ENCODE measurements around the gene MYO9A.

The MYO9A gene

DNA sequence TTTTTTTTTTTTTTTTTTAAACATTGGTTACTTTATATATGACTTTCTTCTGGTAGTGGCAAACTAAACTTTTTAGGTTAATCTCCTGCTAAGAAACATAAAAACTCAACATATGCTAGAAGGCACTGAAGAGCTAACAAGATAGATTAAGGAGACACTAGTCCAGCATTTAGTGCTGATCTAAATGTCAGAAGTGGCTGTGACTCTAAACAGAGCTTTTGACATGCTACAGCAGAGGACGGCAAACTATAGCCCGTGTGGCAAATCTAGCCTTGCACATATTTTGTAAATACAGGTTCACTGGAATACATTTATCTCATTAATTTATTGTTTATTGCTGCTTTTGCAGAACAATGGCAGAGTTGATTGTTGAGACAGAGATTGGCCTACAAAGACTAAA is 287.0 kb downstream of the MYO9A start:
- FAIRE-seq, result no peak

DNA sequence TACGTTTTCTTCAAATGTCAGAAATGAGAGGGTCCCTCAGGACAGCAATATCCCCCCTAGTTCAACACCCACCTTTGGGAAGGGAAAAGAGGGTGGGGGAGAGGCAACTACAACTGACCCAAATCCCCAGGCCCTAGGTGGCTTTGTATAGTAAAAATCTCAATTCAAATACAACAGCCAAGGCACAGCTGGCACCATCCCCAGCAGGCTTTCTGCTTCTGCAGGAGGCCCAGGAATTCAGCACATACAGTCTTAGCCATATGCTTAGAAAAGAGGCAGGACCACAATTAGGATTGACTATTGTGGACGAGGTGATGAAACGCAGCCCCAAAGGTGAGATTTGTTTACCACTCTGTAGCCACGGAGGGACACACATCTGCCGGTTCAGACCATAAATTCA is 291.8 kb downstream of the MYO9A start:
- no peak for FAIRE-seq

DNA sequence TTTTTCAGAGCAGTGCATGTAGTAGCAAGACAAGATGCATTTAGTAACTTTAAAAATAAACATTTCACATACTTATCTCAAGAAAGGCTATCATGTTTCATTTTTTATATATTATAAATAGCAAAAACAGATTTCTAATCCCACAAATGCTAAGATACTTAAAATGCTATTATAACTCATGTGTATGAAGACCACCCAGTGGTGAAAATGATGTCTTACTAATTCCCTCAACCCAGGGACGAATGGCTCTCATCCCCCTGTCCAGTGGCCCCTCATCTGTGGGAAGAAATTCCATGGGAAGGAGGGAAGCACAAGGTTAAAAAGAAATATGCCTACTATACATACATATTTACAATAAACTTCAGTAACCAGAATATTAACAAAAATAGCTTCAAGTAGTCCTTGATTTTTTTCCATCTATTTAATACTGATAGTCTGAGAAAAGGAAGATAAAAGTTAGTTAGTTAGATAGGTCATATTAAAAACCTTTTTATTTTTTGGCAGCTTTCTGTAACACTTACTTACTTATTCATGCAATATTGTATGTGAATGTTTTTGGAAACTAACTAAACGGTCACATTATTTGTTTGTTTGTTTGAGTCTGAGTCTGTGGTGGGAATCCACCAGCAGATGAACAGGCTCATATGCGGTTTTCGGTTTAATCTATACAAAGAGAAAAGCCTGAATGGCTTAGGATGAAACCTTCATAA is 292.8 kb downstream of the MYO9A start:
- FAIRE-seq, result no peak

DNA sequence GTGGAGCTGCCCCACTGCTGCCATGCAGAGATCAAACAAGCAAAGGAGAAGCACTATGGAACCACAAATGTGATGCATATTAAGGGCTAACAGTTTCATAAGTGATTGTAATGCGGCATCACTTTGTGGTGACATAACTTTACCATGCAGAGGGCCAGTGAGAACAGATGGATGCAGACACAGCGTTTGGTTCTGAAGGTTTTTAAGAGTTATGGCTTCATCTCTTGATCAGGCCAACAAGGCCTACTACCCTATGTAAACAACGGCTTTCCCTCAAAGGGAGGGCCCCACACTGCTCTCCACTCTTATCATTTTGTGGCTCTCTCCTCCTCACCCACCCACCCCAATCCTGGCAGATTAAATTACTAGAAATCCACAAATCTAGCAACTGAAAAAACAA is 294.1 kb downstream of the MYO9A start:
- FAIRE-seq, result no peak

DNA sequence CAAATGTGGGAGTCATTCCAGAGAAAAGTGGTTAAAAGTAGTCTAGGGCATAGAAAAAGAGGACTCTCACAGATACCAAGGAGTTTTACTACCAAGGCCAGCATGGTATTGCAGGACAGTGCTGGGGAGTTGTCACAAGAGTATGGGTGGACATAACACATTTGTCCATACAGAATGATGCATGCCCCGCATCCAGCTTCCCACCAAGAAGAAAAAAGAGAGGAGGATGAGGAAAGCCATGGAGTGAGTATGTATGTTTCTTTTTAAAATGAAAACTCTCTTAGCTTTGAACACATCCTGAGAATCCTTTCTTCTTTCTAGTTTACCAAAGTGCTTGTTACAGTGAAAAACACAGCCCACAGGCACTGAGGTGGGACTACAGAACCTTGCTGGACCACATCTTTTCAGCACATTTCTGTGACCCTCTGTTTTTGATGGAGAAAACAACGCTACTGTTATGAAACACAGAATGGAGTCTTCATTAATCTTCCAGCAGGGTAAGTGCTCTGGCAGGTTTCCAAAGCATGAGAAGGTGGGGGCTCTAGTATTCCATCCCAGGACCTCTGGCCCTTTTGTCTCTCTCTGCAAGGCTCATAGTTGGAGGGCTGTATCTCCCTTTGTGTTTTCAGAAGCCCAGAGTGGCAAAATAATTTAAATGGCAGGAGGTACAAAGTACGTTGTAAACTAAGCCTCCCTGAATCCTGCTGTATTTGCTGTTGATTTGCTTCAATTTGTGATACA is 294.9 kb downstream of the MYO9A start:
- FAIRE-seq, result no peak

DNA sequence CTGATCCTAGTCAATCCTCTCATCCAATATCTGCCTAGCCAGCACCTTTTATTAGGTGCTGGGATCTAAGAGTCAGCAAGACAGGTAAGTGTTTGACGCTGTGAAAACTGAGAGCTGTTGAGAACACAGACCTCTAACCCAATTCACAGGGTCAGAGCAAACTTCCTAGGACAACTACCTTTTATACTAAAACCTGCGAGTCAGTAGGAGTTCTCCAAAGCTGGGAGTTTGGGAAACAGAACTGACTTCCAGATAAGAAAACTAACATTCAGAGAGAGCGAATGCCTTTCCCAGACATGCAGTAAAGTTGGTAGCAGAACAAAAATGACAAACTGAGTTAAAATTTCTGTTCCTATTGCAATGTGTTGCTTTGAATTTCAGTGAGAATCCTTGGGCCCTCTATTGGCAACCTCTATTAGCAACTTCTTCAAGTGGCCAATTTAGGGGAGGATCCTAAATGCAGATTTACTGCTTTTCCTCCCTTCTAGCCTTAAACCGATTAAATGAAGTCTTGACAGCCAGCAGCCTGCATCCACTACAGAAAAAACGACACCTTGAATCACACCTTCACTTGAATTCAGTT is 296.3 kb downstream of the MYO9A start:
- FAIRE-seq, result no peak

DNA sequence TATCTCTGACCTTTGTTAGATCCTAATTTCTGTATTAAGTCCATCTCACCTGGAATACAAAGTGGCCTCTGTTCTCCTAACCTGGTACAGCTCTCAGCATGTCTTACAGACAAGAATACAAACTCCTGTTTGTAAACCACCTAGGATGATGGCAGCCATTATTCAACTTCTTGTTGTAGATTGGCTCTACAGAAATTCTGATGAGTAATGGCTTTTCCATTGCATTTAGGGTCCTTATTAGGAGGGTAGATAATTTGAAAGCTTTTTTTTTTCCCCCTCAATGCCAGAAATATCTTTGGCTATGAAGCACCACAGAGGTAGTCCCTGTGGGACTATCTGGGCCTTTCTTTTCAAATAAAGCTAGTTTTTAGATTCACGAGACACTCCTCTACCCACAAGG is 297.8 kb downstream of the MYO9A start:
- FAIRE-seq, result no peak

DNA sequence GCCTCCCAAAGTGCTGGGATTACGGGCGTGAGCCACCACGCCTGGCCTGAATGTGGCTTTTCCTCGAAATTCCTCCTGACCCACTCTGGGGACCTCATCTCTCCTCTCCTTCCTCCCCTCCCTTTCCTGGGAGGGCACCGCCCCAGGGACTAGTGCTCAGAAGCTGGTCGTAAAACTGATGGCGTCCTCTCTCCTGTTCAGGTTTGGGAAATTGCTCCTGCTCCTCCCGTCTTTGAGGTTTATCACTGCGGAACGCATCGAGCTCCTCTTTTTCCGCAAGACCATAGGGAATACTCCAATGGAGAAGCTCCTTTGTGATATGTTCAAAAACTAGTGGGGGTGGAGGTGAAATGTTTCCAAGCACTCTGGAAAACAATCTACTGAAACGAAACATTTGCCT is 300.6 kb downstream of the MYO9A start:
- FAIRE-seq, result no peak

DNA sequence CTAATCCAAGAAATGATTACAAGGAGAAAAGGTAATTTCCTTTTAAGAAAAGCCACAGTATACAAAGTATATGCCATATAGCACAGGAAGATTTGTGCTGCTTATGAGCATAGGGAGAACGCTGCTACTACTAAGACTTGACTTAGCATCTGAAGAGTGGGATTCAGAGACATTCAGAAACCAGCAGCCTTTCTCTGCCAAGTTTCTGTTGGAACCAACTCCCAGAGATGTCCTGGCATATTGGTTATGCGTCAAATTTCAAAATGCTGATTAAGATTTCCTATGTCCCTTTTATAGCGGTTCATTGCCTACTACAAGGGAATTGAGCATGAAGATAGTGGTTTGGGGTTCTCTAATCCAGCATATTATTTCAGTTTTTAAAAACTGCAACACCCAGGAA is 302.6 kb downstream of the MYO9A start:
- no peak for FAIRE-seq

DNA sequence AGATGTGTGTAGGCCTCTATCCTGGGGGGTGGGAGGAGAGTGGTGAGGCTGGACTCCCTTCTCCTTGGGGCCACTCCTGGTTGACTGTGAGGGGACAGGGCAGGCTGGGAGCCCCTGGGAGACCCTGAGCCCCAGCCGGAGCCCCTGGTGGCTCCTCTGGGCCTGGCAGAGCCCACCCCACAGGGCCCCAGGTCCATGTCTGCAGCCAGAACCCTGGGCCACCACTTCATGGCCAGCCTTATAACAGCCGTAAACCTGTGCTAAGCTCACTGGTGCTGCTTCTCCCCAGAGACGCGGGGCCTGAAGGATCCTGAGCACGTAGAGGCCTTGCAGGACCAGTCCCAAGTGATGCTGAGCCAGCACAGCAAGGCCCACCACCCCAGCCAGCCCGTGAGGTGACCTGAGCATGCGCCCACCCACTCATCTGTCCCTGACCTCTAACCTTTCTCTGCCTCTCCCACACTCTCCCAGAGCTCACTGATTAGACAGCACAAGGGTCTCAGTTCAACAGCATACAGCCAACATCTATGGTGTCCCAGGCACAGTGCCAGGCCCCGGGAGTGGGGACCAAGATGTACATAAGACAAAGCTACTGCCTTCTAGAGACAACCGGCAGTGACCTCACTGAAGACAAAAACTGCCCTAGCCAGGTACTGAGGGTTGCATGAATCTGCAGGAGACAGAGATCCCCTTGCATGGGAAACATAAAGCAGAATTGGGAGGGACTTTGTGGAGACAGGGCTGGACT is 304.1 kb downstream of the MYO9A start:
- FAIRE-seq, result no peak

DNA sequence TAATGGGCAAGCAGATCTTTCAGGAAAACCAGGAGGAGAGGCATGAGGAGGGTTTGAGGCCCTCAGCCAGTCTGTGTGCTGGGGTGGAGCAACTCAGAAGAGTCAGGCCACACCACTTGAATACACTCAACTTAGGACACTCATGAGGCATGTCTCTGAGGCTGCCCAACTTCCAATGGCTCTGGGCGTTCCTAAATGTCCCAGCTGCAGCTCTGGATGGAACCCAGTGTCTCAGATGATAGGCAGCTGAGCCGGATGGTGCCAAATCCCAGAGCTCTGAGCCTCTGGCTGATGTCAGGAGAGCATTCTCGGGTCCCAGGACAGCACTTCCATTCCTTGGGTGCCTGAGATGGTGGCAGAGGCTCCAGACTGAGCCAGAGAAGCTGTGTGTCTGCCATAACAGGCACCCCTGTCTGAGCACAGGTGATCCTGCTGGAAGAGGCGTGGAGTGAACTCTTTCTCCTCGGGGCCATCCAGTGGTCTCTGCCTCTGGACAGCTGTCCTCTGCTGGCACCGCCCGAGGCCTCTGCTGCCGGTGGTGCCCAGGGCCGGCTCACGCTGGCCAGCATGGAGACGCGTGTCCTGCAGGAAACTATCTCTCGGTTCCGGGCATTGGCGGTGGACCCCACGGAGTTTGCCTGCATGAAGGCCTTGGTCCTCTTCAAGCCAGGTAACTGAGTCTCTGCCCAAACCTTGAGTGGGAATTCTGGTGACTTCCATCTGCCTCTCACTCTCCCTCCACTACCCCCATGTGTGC is 304.8 kb downstream of the MYO9A start:
- no peak for FAIRE-seq

DNA sequence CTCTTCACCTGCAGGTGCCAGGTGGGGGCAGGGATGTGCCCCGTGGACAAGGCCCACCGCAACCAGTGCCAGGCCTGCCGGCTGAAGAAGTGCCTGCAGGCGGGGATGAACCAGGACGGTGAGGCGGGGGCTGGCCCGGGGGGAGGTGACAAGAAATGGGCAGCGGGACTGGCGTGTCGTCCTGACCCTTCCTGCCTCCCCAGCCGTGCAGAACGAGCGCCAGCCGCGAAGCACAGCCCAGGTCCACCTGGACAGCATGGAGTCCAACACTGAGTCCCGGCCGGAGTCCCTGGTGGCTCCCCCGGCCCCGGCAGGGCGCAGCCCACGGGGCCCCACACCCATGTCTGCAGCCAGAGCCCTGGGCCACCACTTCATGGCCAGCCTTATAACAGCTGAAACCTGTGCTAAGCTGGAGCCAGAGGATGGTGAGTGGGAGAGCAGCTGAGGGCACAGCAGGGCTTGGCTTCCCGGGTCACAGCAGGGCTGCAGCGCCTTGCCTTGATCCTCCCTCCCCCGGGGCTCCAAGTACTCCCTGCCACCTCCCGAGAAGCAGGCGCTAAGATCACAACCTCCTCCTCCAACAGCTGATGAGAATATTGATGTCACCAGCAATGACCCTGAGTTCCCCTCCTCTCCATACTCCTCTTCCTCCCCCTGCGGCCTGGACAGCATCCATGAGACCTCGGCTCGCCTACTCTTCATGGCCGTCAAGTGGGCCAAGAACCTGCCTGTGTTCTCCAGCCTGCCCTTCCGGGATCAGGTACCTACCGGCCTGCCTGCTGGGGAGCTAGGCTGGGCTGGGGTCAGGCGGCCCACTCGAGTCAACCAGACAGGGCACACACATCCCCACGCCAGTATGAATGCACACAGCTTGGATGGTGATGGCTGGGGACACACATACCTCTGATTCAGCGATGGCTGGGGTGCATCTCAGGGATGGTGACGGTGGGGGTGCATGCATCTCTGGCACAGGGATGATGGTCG is 305.9 kb downstream of the MYO9A start:
- no peak for FAIRE-seq

DNA sequence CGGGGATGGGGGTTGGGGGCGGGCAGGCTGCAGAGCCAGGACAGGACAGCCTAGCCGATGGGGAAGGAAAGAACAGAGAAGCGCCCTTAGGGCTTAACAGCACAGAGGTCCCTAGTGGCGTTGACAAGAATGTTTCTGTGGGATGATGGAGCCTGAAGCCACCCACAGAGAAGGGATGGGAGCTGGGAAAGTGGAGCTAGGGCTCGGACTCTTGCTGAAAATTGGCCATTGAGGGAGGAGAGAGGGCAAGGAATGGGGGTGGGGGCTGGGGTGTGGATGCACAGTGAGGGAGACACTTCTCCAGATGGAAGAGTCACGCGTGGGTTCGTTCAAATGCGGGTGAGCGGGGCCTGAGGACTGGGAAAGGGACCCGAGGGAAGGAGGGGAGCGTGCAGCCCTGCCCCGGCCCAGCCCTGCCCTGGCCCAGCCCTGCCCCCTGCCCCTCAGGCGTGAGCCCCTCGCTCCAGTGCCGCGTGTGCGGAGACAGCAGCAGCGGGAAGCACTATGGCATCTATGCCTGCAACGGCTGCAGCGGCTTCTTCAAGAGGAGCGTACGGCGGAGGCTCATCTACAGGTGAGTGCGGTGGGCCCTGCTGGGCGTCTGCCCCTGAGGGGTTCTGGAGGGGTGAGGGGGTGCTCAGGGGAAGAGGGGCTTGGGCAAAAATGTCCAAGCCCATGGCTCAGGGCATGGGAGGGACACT is 306.8 kb downstream of the MYO9A start:
- FAIRE-seq, result no peak

DNA sequence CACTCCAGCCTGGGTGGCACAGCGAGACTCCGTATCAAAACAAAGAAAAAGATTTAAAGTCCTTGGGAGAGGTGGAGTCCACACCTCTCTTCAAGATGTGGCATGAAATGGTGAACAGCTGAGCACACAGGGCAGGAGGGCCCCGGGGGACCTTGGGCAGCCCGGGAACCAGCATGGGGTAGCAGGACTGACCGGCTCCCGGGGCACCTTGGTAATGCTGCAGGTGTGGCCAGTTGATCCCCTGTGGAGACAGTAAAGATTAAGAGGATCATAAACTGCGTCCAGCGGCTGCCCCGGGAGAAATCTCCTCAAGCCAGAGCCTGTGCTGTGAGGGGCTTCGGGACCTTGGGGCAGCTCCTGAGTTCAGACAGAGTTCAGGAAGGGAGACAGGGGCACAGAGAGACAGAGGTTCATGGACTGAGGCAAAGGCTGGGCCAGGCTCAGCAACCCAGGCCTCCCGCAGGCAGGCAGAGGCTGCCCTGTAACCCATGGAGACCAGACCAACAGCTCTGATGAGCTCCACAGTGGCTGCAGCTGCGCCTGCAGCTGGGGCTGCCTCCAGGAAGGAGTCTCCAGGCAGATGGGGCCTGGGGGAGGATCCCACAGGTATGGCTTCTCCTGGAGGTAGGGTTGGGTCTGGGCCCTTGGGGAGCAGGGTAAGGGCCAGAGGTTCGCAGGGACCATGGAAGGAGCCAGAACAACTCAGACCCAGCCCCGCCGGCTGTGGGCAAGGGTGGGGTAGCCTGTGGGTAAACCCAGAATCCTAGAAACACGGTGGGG is 307.5 kb downstream of the MYO9A start, which contains the start of gene NR2E3:
Gene NR2E3, plus strand, starts transcription at position 299 of the 780 bp plus-strand sequence. Its CDS starts 190 bp downstream, at position 489.
- FAIRE-seq, result no peak

DNA sequence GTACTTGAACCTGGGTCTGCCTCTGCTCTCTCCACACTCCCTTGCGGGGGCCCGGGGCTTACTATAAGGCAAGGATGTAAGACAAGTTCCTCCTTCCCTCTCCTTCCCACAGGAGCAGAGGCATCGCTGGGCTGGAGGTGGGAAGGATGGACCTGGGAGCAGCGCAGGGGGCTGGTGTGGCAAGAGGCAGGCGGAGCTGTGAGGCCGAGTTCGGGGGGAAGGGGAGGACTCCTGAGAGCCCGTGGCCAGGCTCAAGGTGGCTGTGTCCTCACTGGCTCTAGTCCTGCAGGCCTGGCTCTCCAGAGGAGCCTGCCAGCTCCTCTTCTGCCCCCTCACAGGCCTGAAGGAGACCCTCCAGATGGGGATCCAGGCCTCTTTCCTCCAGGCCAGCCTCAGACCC is 308.6 kb downstream of the MYO9A start:
- no peak for FAIRE-seq

DNA sequence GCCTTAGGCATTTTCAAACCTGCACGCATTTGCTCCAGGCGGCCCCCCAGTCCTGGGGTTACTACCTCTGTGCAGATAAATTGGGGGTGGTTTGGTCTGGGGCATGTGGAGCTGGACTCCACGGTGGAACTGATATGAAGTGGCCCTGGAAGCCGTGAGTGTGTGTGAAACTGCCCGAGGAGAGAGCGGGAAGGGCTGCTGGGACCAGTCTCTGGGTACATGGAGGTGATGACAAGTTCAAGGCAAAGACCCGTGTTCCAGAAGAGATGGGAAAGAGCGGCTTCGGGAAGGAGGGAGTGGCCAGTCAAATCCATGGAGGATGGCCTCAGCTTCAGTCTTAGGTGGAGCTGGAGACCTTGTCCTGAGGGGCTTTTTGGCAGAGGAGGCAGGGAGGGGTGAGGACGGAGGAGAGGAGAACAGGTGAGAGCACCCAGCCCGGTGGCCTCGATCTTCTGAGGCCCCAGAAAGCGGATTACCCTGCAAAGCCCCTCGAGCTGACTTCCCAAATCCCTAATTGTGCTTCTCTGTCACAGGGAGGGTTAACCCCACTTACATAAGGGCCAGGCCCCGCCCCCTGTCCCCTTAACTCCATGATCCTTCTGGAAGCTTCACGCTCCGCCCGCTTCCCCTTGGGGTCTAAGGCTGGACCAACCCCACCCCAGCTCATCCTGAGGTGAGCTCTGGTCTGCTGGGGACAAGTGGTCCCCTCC is 309.5 kb downstream of the MYO9A start:
- no peak for FAIRE-seq

DNA sequence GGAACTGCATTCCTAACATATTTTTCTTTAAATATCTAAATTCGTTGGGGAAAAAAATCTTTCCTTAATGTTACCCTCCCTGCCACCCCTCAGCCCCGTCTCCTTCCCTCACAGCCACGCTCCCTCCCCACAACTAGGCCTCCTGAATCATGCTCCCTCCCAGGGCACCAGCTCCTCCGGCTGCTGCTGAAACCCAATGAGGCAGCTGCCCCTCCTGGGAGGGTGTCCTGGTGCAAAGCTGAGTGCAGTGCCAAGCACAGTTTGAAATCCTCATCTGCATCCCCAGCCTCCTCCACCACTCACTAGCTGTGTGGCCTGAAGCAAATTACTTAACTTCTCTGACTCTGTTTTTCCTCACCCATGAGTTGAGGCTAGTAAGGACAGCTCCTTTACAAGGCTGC is 310.3 kb downstream of the MYO9A start:
- no peak for FAIRE-seq

DNA sequence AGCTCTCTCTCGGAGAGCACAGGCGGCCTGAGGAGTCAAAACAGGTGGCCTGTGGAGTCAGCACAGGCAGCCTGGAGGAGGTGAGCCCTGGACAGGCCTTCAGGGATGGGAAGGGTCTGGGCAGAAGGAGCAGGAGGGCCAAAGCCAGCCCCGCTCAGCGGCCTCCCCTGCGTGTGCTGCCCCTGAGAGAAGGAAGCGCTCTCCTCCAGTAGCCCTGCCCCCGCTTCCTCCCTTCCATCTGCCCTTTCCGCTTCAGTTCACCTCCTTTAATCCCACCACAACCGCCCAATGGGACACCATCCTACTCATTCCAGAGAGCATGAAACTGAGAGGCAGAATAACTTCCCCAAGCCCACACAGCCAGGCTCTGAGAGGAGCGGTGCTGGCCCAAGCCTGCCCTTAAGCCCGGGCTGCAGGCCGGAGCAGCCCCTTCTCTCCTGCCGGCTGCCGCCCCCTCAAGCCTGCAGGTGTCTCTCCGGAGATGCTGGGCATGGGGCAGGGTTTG is 310.8 kb downstream of the MYO9A start:
- no peak for FAIRE-seq

DNA sequence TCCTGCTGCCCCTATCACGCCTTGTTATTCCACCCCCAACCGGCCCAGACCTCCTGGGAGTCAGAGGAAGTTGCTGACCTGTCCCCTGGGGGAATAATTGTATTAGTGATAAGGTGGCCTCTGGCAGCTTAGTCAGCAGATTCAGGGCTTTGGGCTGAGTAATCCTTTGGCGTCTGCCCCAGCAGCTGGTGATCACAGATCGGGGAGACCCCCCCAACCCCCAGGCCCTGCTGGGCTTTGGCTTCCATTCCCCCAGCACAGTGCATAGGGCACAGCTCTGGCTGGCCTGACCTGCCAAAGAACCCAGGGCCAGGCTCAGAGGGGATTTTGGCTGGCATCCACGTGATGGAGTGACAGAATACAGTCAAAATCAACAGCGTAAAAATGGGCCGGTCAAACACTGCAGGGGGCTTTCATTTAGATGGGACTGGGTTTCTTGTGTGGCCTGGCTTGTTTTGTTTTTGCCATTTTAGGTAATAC is 311.5 kb downstream of the MYO9A start:
- FAIRE-seq, result no peak
